Adipose tissue (tissue), 3 donors: ENCODE results near the gene TBC1D22A. TPM values are rescaled to one million over a fixed set of nuclear protein-coding genes. Genes with fewer than 3 reads are reported as not detected.
"Not testable (repeated sequence)": the region's sequence is repeated elsewhere in the genome, so short reads cannot be mapped to it uniquely, and the experiment has no call there.

Source experiments
- H3K27ac ChIP-seq: one replicate; pipeline ENCODE4 v1.5.1; 2013; ENCODE audit warnings: low read depth, low read length
- WGBS, 3 donors: extraction: QIAGEN DNeasy Blood & Tissue Kit; methylation state at CpG; one replicate each; pipeline ENCODE4 v1.1.7; 2013; 5-methylcytosine and 5-hydroxymethylcytosine counted together
- polyA plus RNA-seq, 3 donors: library from polyadenylated mRNA; stranded (reverse); fragments of 200-250 nt; gene quantifications; one replicate each; pipeline ENCODE4 v1.2.3, GENCODE V29; 2013
- donor health status: healthy with polysubstance abuse.
- donor health status: Bipolar disorder and iron deficiency.
- donor health status: healthy.

Gene TBC1D22A
- polyA plus RNA-seq, 3 donors: 13.3 to 16.7 (median 15.4) TPM

GRCh38 chr22:47163856-47164513, 401.5 kb downstream of the TBC1D22A start:
- H3K27ac ChIP-seq: no peak overlapping the region
- WGBS, 3 donors: 79 to 88% (median 80%) methylated on average over 22 of the region's 22 CpGs

DNA sequence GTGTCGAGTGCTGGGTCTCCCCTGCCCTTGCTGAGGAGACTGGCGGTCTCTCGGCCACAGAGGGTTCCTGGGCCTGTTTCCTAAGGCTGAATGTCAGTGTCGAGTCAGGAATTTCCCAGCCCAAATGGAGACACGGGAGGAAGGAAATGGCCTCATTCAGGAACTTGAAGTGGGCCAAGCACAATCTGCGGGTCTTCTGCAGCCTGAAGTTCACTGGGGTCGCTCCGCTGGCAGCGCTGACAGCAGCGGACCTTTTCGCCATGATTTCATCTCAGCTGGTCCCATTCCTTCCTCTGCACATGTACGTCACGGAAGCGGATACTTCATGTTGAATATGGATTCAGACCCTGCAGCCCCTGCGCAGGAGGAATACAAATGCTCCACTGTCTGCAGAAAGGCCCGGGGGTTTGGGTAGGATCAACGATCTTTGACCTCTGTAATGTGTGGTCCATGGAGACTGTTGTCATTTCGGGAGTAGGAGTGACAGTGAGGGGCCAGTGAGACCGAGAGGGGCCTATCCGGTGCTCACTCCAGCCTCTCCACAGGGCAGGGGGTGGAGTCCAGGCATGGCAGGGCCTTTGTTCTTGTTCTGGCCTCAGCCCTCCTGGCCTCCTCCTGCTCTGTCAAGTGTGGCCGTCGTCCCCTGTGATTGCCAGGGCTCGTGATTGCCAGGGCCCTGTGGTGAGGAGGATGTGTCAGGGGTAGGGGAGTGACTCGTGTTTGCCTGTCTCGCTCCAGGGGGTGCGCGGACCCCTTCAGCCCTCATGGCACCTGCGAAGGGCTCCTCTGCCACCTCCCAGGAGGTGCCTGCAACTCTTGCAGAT, 402.3 kb downstream of the TBC1D22A start:
- H3K27ac ChIP-seq: no peak overlapping the region
- WGBS, 3 donors: 70 to 77% (median 72%) methylated on average over 28 of the region's 28 CpGs

- no peak overlapping the region for H3K27ac ChIP-seq
- WGBS, 3 donors: 91 to 95% (median 94%) methylated on average over 25 of the region's 25 CpGs
Observed at GRCh38 chr22:47165338-47166032, 403.0 kb downstream of the TBC1D22A start.

DNA sequence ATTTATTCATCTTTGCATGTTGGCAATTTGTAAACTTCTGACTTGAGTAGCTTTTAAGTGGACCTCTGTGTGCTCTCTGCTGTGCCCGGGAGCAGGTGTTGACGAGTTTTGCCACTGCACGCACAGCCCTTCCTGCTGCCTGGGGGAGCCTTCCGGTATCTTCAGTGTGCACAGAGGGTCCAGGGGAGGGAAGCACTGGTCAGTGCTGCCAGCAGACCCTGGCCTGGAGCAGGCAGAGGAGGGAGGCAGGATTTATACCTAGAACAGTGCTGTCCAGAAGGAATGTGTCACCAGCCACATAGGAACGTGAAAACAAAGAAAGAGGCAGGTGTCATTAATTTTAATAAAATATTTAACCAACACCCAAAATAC, 403.6 kb downstream of the TBC1D22A start:
- WGBS, 3 donors: 88 to 94% (median 90%) methylated on average over 5 of the region's 5 CpGs
- H3K27ac ChIP-seq: no peak overlapping the region

DNA sequence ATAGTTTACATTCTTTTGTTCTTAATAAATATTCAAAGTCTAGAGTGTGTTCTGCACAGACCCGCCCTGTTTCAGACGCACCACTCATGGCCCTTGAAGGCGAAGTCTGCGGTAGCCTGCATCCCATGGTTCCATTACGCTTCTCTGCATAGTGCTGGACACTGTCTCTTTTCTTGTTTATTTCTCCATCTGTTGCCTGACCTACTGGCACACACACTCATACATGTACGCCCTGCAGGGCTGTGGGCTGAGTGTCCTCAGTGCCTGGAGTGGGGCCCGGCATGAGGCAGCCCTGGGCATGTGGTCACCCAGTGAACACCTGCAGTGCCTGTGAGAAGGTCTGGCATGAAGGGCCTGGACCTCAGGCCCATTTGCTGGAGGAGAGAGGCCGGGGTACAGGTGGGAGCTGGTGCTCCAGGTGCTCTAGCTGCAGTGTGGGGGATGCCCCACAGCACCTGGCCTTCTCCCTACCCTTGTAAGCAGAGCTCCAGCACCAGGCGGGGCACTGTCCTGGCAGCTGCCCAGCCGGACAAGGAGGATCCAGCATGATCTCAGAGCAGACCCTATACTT, 404.1 kb downstream of the TBC1D22A start:
- 95 to 96% (median 95%) methylated on average over 10 of the region's 10 CpGs for WGBS, 3 donors
- no peak overlapping the region for H3K27ac ChIP-seq

GRCh38 chr22:47167056-47167455, 404.6 kb downstream of the TBC1D22A start:
- H3K27ac ChIP-seq: no peak overlapping the region
- 96 to 97% (median 96%) methylated on average over 10 of the region's 10 CpGs for WGBS, 3 donors

- not testable (repeated sequence) for H3K27ac ChIP-seq
- 96 to 98% (median 97%) methylated on average over 6 of the region's 6 CpGs for WGBS, 3 donors
Observed at GRCh38 chr22:47167921-47168320, 405.5 kb downstream of the TBC1D22A start.

GRCh38 chr22:47168441-47168840, 406.0 kb downstream of the TBC1D22A start:
- H3K27ac ChIP-seq: no peak overlapping the region
- WGBS, 3 donors: 94 to 98% (median 97%) methylated on average over 14 of the region's 14 CpGs

DNA sequence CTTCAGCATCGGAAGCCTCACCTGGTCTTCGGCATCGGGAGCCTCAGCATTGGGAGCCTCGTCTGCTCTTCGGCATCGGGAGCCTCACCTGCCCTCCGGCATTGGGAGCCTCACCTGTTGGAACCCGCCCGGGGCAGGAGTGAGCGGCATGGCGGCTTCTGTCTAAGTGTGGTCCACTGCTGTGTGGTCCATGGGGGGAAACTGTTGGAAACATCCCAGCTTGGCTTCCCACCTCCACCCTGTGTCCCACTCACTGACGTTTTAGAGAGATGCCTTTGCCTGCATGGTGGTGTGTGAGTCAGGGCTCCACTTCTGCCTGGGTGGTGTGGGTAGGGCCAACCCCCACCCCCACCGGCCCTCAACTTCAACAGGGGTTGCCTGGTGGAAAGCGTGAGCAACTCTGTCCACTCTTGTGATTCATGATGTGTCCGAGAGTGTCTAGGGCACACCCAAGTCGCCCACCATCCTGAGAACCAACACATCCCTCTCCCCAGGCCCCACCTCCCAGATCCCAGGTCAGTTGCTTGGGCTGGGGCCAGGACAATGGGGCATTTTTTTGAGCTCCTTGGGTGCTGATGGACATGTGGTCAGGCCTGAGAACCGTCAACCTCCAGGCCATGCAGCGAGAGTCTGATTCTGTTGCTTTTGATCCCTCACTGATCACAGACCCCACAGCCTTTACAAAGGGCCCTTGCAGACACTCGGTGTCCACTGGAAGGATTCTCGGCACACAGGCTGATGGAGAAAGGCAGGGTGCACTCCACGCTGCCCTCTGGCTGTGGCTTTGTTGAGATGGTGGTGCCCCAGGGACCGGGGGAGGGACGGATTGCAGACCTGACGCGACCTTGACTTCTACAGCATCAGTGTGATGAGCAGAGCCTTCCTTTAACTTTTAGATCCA, 406.7 kb downstream of the TBC1D22A start:
- 90 to 94% (median 91%) methylated on average over 25 of the region's 25 CpGs for WGBS, 3 donors
- no peak overlapping the region for H3K27ac ChIP-seq

GRCh38 chr22:47169801-47170140, 407.3 kb downstream of the TBC1D22A start:
- 95 to 96% (median 95%) methylated on average over 9 of the region's 9 CpGs for WGBS, 3 donors
- no peak overlapping the region for H3K27ac ChIP-seq

DNA sequence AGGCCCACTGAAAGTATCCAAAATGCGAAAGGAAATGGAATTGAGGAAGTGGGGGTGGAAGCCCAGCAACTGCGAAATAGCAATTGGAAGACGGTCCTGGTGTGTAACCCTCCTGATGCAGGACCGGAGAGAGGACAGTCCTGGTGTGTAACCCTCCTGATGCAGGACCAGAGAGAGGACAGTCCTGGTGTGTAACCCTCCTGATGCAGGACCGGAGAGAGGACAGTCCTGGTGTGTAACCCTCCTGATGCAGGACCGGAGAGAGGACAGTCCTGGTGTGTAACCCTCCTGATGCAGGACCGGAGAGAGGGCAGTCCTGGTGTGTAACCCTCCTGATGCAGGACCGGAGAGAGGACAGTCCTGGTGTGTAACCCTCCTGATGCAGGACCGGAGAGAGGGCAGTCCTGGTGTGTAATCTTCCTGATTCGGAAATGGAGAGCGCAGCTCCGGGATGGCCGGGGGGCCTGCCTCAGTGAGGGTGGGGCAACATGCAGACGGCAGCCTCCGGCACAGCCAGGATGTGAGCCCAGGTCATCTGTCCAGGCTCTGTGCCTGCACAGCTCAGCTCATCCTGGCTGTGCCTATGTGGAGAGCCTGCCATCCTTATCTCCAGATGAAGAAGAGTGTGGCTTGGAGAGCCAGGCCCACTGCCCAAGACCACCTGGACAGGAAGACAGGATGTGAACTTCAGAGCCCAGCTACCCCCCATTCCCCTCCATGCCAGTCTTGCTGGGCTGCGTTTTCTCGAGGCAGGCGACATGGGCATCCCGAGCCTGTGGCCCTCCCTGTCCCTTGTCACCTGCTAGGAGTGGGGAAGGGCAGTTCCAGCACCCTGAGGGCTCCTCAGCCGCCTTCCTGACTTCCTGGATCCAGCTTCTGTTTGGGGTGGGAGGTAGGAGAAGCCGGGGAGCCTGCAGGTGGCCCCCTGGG, 408.3 kb downstream of the TBC1D22A start:
- not testable (repeated sequence) for H3K27ac ChIP-seq
- WGBS, 3 donors: 84 to 91% (median 89%) methylated on average over 20 to 21 of the region's 21 CpGs

GRCh38 chr22:47171441-47172221, 409.2 kb downstream of the TBC1D22A start:
- no peak overlapping the region for H3K27ac ChIP-seq
- WGBS, 3 donors: 92 to 94% (median 93%) methylated on average over 20 of the region's 20 CpGs

- WGBS, 3 donors: 92 to 94% (median 93%) methylated on average over 20 to 21 of the region's 21 CpGs
- no peak overlapping the region for H3K27ac ChIP-seq
Observed at GRCh38 chr22:47172771-47173534, 410.5 kb downstream of the TBC1D22A start.

- 90 to 98% (median 95%) methylated on average over 15 to 17 of the region's 17 CpGs for WGBS, 3 donors
Observed at GRCh38 chr22:47173535-47174021, 411.1 kb downstream of the TBC1D22A start.

GRCh38 chr22:47174096-47174495, 411.6 kb downstream of the TBC1D22A start:
- no peak overlapping the region for H3K27ac ChIP-seq
- 95 to 97% (median 96%) methylated on average over 21 of the region's 21 CpGs for WGBS, 3 donors

More at GRCh38 chr22:47173535-47174021, 411.1 kb downstream of the TBC1D22A start:
- H3K27ac ChIP-seq: no peak overlapping the region
